A673 (cell line): ENCODE results near the gene ZNF232. TPM values are rescaled to one million over a fixed set of nuclear protein-coding genes. Genes with fewer than 3 reads are reported as not detected.

Experiments
- BruUV-seq: library from RNA; stranded (reverse); fragments of 400-500 nt; replicated peaks from 2 replicates; lab custom pipeline; 2021; lab: Mats Ljungman, UMichigan
- CTCF ChIA-PET: fragments of 300-600 bp; sonication (Branson Sonifier 250); formaldehyde crosslinking; loops from one replicate; lab custom pipeline; 2022; ENCODE audit warnings: antibody characterized with exemption; lab: Charles Lee
- POLR2A ChIA-PET: fragments of 300-600 bp; sonication (Branson Sonifier 250); formaldehyde crosslinking; loops from one replicate; lab custom pipeline; 2022; ENCODE audit warnings: antibody characterized with exemption; ENCODE audit not compliant: low non-redundant PET; lab: Charles Lee
- DNase-seq: peaks from one replicate; pipeline ENCODE4 v3.0.0-alpha.2; 2015; ENCODE audit warnings: low spot score
- H3K27ac ChIP-seq: fragments of 200-600 bp; sonication (generic); 2 replicates; pipeline ENCODE4 v1.5.1; 2016; ENCODE audit warnings: mixed run types, low read depth, mild to moderate bottlenecking, mixed read lengths, antibody characterized with exemption, low read length; ENCODE audit not compliant: poor library complexity, severe bottlenecking
- H3K27me3 ChIP-seq: fragments of 200-600 bp; sonication (generic); replicated peaks from 2 replicates; pipeline ENCODE4 v1.6.1; 2017; ENCODE audit warnings: mixed run types, low read depth, mild to moderate bottlenecking, mixed read lengths, antibody characterized with exemption, low read length; ENCODE audit not compliant: insufficient read depth, poor library complexity
- H3K36me3 ChIP-seq: fragments of 200-600 bp; sonication (generic); 2 replicates; pipeline ENCODE4 v1.6.1; 2016; ENCODE audit warnings: mixed run types, mild to moderate bottlenecking, mixed read lengths, antibody characterized with exemption, low read length; ENCODE audit not compliant: insufficient read depth, poor library complexity, severe bottlenecking
- H3K4me1 ChIP-seq: fragments of 200-600 bp; sonication (generic); 2 replicates; pipeline ENCODE4 v1.6.1; 2017; ENCODE audit warnings: mixed run types, mild to moderate bottlenecking, mixed read lengths, antibody characterized with exemption, low read length; ENCODE audit not compliant: insufficient read depth, poor library complexity, severe bottlenecking
- H3K4me3 ChIP-seq: fragments of 200-600 bp; sonication (generic); 2 replicates; pipeline ENCODE4 v1.5.1; 2016; ENCODE audit warnings: low read depth, mixed run types, mild to moderate bottlenecking, mixed read lengths, low read length; ENCODE audit not compliant: poor library complexity, severe bottlenecking
- H3K9me3 ChIP-seq: fragments of 200-600 bp; sonication (generic); 2 replicates; pipeline ENCODE4 v1.6.1; 2016; ENCODE audit warnings: mixed run types, low read depth, mild to moderate bottlenecking, mixed read lengths, antibody characterized with exemption, low read length; ENCODE audit not compliant: poor library complexity, severe bottlenecking
- CTCF ChIP-seq: fragments of 300-800, 200-600 bp; sonication (generic); conservative IDR thresholded peaks from 2 replicates; pipeline ENCODE4 v1.5.1; 2017; ENCODE audit warnings: low read depth, mild to moderate bottlenecking, antibody characterized with exemption, low read length, moderate library complexity, mixed read lengths
- EZH2 ChIP-seq: fragments of 200-600 bp; sonication (generic); IDR thresholded peaks from 2 replicates; pipeline ENCODE4 v1.6.1; 2017; ENCODE audit warnings: borderline replicate concordance, low read depth, mild to moderate bottlenecking, mixed read lengths, antibody characterized with exemption, low read length; ENCODE audit not compliant: poor library complexity, severe bottlenecking
- intact Hi-C: fragments of 100-400 bp; cut with micrococcal nuclease; formaldehyde crosslinking; loops from one replicate; pipeline ENCODE4 v1.10.0; 2022; ENCODE audit not compliant: unreplicated experiment
- total RNA-seq: library from RNA; stranded (reverse); gene quantifications from 2 replicates; pipeline ENCODE4 v1.2.3, GENCODE V29; 2021

ZNF232 gene
- total RNA-seq, 1 experiment from 2014 or later, result 28.1 TPM

DNA sequence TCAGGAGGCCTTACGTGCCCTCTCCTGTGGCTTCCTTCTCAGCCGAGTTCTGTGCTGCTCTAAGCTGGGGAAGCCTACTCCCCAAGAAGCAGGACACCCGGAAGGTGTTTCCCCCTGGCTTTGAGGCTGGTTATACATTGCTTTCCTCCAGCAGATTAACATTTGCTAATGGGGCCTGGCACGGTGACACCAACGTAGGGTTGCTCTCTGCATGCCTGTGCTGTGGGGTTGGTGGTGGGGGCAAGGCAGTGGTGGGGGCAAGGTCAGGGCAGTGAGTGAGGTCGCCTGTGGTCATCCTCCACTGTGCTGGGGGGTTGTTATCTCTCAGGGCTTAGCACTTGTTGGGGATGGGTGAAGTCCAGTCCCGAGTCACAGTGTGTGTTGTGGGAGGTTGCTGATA is 8.4 kb upstream of the ZNF232 start:
- TF ChIP-seq EZH2, result no peak
- ChIA-PET POLR2A (no interaction called here), CTCF (no interaction called here)
- H3K27me3 ChIP-seq, result no peaks in the 10 kb centered on the region
- no peaks in the 10 kb centered on the region for H3K36me3 ChIP-seq
- H3K4me3 ChIP-seq, result no peak overlapping the region
- DNase-seq, result no peak
- no peak overlapping the region for H3K27ac ChIP-seq
- no peaks in the 10 kb centered on the region for H3K4me1 ChIP-seq
- BruUV-seq, result no TSS peak
- no peaks in the 10 kb centered on the region for H3K9me3 ChIP-seq
- intact Hi-C loops, result no loop called here

- Histone ChIP-seq H3K36me3 (no peaks in the 10 kb centered on the region), H3K4me1 (no peaks in the 10 kb centered on the region), H3K4me3 (no peak overlapping the region), H3K27me3 (no peaks in the 10 kb centered on the region), H3K9me3 (no peaks in the 10 kb centered on the region), H3K27ac (no peak overlapping the region)
- CTCF ChIA-PET, result no interaction called here
- TF ChIP-seq EZH2 (no peak), CTCF (no peak)
- DNase-seq, result no peak
- intact Hi-C loops, result no loop called here
- POLR2A ChIA-PET, result no interaction called here
- BruUV-seq, result no TSS peak
Observed at GRCh38 chr17:5118219-5118618, 6.5 kb upstream of the ZNF232 start.

- ChIA-PET CTCF (no interaction called here), POLR2A (no interaction called here)
- DNase-seq, result no peak
- no TSS peak for BruUV-seq
- no peak within 1 kb of the TSS for H3K4me3 ChIP-seq
- no peaks in the 10 kb centered on the region for H3K27me3 ChIP-seq
- H3K36me3 ChIP-seq, result no peaks in the 10 kb centered on the region
- H3K9me3 ChIP-seq, result no peaks in the 10 kb centered on the region
- H3K27ac ChIP-seq, result no peak within 1 kb of the TSS
- TF ChIP-seq EZH2 (no peak), CTCF (no peak)
- peaks cover 3% of the 10 kb centered on the region for H3K4me1 ChIP-seq
- intact Hi-C loops, result no loop called here
Observed at GRCh38 chr17:5115673-5116651, 4.3 kb upstream of the ZNF232 start, which contains the start of gene USP6. Gene USP6 (plus strand): TSS chr17:5116032. CDS start chr17:5130368, 14,336 bp downstream.
